A549 (cell line): ENCODE results near the gene RUNDC3A. TPM values are rescaled to one million over a fixed set of nuclear protein-coding genes. Genes with fewer than 3 reads are reported as not detected.

ENCODE experiments used
- ATAC-seq, 2 experiments: fragments of 200-7000 bp in 1 of 2; fragments of >200 bp in 1 of 2; cut with Nextera tagmentation in 1 of 2; cut with Tn5 transposase in 1 of 2; 3 replicates each; pipeline versions ENCODE4 v1.8.0 to v1.9.1; 2018 to 2020; ENCODE audit warnings: mild to moderate bottlenecking in 1 of 2, moderate library complexity in 1 of 2
- CTCF ChIA-PET: fragments of 300-600 bp; sonication (Branson Sonifier 250); formaldehyde crosslinking; extraction: SDS; loops from one replicate; lab custom pipeline; 2021; ENCODE audit warnings: antibody characterized with exemption, inconsistent platforms; lab: Yijun Ruan, JAX
- POLR2A ChIA-PET: fragments of 350-600 bp; formaldehyde crosslinking; extraction: SDS; loops from one replicate; lab custom pipeline; 2021; ENCODE audit warnings: antibody characterized with exemption, inconsistent platforms; lab: Yijun Ruan, JAX
- DNase-seq, 2 experiments: peaks; one replicate each; pipeline versions ENCODE4 v3.0.0 to v3.0.0-alpha.2; 2011 to 2016; ENCODE audit warnings: low read depth in 1 of 2, low spot score in 1 of 2
- FAIRE-seq: peaks from 2 replicates; lab custom pipeline; 2011; peaks lifted over from hg19 to GRCh38; lab: Jason Lieb, UNC
- H3K27ac ChIP-seq, 2 experiments: fragments of >200 bp; sonication (Bioruptor Twin); formaldehyde crosslinking; 3 replicates each; pipeline ENCODE4 v1.5.1; 2016 to 2017
- H3K4me1 ChIP-seq: fragments of >200 bp; sonication (Bioruptor Twin); formaldehyde crosslinking; 3 replicates; pipeline ENCODE4 v1.6.1; 2016
- H3K4me2 ChIP-seq: fragments of >200 bp; sonication (Bioruptor Twin); formaldehyde crosslinking; 3 replicates; pipeline ENCODE4 v1.6.1; 2016
- H3K4me3 ChIP-seq: fragments of >200 bp; sonication (Bioruptor Twin); formaldehyde crosslinking; 3 replicates; pipeline ENCODE4 v1.5.1; 2016
- H3K9me3 ChIP-seq: fragments of >200 bp; sonication (Bioruptor Twin); formaldehyde crosslinking; 3 replicates; pipeline ENCODE4 v1.6.1; 2016
- EP300 ChIP-seq, 2 experiments: fragments of >200 bp; sonication (Bioruptor Twin); formaldehyde crosslinking; IDR thresholded peaks; 2 replicates in 1 of 2; 3 replicates in 1 of 2; pipeline ENCODE4 v1.6.1; 2016 to 2017
- FOXS1 ChIP-seq: fragments of 250-450 bp; sonication (Bioruptor Pico); IDR thresholded peaks from 2 replicates; pipeline ENCODE4 v1.5.0; 2020; ENCODE audit warnings: mild to moderate bottlenecking, moderate library complexity
- KDM5A ChIP-seq: fragments of 200-600 bp; sonication (generic); IDR thresholded peaks from 2 replicates; pipeline ENCODE4 v1.6.1; 2016; ENCODE audit warnings: antibody characterized with exemption, mild to moderate bottlenecking
- MAFK ChIP-seq: fragments of 450-650 bp; IDR thresholded peaks from 2 replicates; pipeline ENCODE4 v1.6.1; 2014; ENCODE audit not compliant: partially characterized antibody
- MAZ ChIP-seq: fragments of 150-350 bp; IDR thresholded peaks from 2 replicates; pipeline ENCODE4 v1.6.1; 2014; ENCODE audit warnings: antibody characterized with exemption, low read depth, low read length, borderline replicate concordance
- PHF8 ChIP-seq: fragments of 200-600 bp; sonication (generic); IDR thresholded peaks from 2 replicates; pipeline ENCODE4 v1.6.1; 2016; ENCODE audit warnings: low read depth, mild to moderate bottlenecking, antibody characterized with exemption, moderate library complexity, borderline replicate concordance
- POLR2A ChIP-seq: IDR thresholded peaks from 2 replicates; pipeline ENCODE4 v1.6.1; 2012; ENCODE audit warnings: mild to moderate bottlenecking, low read length
- POLR2AphosphoS2 ChIP-seq: conservative IDR thresholded peaks from 2 replicates; pipeline ENCODE4 v1.6.1; 2012; ENCODE audit warnings: low read length, improper control_type of control experiment, inconsistent platforms
- RAD21 ChIP-seq, 2 experiments: fragments of >200 bp in 1 of 2; sonication (Bioruptor Twin) in 1 of 2; formaldehyde crosslinking in 1 of 2; IDR thresholded peaks in 1 of 2; conservative IDR thresholded peaks in 1 of 2; 2 replicates in 1 of 2; 3 replicates in 1 of 2; pipeline ENCODE4 v1.6.1; 2012 to 2018; ENCODE audit warnings: inconsistent platforms in 1 of 2
- SMC3 ChIP-seq: fragments of >200 bp; sonication (Bioruptor Twin); formaldehyde crosslinking; IDR thresholded peaks from 3 replicates; pipeline ENCODE4 v1.6.1; 2018; ENCODE audit warnings: inconsistent platforms
- ZSCAN20 ChIP-seq: fragments of 250-450 bp; sonication (Bioruptor Pico); IDR thresholded peaks from 2 replicates; pipeline ENCODE4 v1.8.0; 2022; ENCODE audit warnings: mild to moderate bottlenecking, moderate library complexity
- WGBS: methylation state at CpG from one replicate; pipeline ENCODE4 v1.1.6; 2017; ENCODE audit errors: missing lambda C conversion rate; 5-methylcytosine and 5-hydroxymethylcytosine counted together
- polyA plus RNA-seq, 4 experiments: library from polyadenylated mRNA; depleted of rRNA in 3 of 4; stranded (reverse); fragments of >200 nt; fragmentation: RNase III in 1 of 4; extraction: RNeasy Plus Mini Kit Qiagen cat#74134 plus additional on column Dnase treatment in 1 of 4; gene quantifications; 2 replicates in 3 of 4; 3 replicates in 1 of 4; pipeline ENCODE4 v1.2.3, GENCODE V29; 2011 to 2017
- TF ChIP-seq, protein P1 (sequence below): fragments of 450-650 bp; IDR thresholded peaks from 2 replicates; pipeline ENCODE4 v1.6.1; 2014; ENCODE audit warnings: antibody characterized with exemption
- TF ChIP-seq, protein P2 (sequence below): fragments of >200 bp; sonication (Bioruptor Twin); formaldehyde crosslinking; IDR thresholded peaks from 3 replicates; pipeline ENCODE4 v1.6.1; 2016
- TF ChIP-seq, protein P3 (sequence below): fragments of 200-600 bp; sonication (generic); IDR thresholded peaks from 2 replicates; pipeline ENCODE4 v1.6.1; 2016; ENCODE audit warnings: antibody characterized with exemption, mild to moderate bottlenecking, moderate library complexity
- TF ChIP-seq, protein P4 (sequence below): fragments of 150-350 bp; IDR thresholded peaks from 2 replicates; pipeline ENCODE4 v1.6.1; 2014; ENCODE audit warnings: low read depth, mild to moderate bottlenecking, low read length

Gene RUNDC3A
- polyA plus RNA-seq, 2 of the 4 experiments (the other 2 are of a cell fraction), result 0.45 to 0.48 TPM

DNA sequence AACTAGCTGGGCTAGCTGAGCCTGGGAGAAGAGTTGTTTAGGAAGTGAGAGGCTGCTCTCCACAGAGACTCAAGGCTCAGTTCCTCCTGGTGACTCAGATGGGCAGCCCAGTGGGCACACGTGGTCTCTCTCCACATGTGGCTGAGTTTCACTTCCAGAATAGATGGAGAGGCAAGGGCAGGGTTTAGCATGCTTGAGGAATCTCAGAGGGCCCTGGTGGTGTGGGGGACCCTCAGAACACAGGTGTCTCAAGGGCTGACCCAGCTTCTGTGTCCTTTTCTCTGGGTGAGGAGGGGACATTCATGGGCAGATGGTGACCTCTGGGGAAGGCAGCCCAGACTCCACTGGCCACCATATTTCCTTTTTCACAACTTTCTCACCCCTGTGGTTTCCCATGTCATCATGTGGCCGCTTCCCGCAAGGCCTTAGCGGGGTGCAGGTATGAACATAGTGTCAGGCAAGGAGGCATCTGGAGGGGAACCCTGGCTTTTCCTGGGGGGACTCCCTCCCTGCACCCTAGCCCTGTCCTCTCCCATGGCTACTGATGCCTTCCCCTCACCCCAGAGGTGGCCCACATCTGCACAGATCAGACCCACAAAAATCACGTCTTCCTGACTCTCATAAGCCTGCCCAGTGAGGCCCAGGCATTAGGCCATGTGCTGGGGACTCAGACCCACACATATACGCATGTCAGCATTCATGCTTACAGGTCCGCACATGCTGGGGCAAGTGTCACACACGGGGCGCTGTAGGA is 40.0 kb downstream of the RUNDC3A start:
- Histone ChIP-seq H3K4me3 (no peak overlapping the region), H3K27ac (no peak overlapping the region), H3K9me3 (no peaks in the 10 kb centered on the region), H3K4me1 (peaks cover 9% of the 10 kb centered on the region), H3K4me2 (no peak overlapping the region)
- no peak for FAIRE-seq
- no peak for DNase-seq
- no peak for ATAC-seq
- TF ChIP-seq POLR2AphosphoS2, result no peak
- no peak for TF ChIP-seq EP300 (IDR thresholded peaks at IDR 0.05)
- TF ChIP-seq PHF8, result no peak
- TF ChIP-seq, protein P1, sequence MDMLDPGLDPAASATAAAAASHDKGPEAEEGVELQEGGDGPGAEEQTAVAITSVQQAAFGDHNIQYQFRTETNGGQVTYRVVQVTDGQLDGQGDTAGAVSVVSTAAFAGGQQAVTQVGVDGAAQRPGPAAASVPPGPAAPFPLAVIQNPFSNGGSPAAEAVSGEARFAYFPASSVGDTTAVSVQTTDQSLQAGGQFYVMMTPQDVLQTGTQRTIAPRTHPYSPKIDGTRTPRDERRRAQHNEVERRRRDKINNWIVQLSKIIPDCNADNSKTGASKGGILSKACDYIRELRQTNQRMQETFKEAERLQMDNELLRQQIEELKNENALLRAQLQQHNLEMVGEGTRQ, result 0 out of 2 replicates have a peak, but pooled peaks have one; percentile 23
- ChIA-PET CTCF (interaction anchor here (0.7 to 17.9 kb wide), 9 partner anchors 14 to 310 kb away, joined by 3 to 327 read pairs (median 4); partner anchors contain the start of gene FAM171A2), POLR2A (no interaction called here)
- 90% methylated on average over 9 of the region's 9 CpGs for WGBS

DNA sequence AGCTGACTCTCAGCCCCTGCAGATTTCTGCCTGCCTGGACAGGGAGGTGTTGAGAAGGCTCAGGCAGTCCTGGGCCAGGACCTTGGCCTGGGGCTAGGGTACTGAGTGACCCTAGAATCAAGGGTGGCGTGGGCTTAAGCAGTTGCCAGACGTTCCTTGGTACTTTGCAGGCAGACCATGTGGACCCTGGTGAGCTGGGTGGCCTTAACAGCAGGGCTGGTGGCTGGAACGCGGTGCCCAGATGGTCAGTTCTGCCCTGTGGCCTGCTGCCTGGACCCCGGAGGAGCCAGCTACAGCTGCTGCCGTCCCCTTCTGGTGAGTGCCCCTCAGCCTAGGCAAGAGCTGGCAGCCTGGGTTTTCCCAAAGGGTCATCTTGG is 40.6 kb downstream of the RUNDC3A start:
- TF ChIP-seq, protein P2, sequence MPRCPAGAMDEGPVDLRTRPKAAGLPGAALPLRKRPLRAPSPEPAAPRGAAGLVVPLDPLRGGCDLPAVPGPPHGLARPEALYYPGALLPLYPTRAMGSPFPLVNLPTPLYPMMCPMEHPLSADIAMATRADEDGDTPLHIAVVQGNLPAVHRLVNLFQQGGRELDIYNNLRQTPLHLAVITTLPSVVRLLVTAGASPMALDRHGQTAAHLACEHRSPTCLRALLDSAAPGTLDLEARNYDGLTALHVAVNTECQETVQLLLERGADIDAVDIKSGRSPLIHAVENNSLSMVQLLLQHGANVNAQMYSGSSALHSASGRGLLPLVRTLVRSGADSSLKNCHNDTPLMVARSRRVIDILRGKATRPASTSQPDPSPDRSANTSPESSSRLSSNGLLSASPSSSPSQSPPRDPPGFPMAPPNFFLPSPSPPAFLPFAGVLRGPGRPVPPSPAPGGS, result no peak
- no peak for TF ChIP-seq SMC3
- no peak for TF ChIP-seq FOXS1
- TF ChIP-seq, protein P3, sequence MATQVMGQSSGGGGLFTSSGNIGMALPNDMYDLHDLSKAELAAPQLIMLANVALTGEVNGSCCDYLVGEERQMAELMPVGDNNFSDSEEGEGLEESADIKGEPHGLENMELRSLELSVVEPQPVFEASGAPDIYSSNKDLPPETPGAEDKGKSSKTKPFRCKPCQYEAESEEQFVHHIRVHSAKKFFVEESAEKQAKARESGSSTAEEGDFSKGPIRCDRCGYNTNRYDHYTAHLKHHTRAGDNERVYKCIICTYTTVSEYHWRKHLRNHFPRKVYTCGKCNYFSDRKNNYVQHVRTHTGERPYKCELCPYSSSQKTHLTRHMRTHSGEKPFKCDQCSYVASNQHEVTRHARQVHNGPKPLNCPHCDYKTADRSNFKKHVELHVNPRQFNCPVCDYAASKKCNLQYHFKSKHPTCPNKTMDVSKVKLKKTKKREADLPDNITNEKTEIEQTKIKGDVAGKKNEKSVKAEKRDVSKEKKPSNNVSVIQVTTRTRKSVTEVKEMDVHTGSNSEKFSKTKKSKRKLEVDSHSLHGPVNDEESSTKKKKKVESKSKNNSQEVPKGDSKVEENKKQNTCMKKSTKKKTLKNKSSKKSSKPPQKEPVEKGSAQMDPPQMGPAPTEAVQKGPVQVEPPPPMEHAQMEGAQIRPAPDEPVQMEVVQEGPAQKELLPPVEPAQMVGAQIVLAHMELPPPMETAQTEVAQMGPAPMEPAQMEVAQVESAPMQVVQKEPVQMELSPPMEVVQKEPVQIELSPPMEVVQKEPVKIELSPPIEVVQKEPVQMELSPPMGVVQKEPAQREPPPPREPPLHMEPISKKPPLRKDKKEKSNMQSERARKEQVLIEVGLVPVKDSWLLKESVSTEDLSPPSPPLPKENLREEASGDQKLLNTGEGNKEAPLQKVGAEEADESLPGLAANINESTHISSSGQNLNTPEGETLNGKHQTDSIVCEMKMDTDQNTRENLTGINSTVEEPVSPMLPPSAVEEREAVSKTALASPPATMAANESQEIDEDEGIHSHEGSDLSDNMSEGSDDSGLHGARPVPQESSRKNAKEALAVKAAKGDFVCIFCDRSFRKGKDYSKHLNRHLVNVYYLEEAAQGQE, result no peak
- TF ChIP-seq MAZ, result no peak
- TF ChIP-seq, protein P1, result no peak
- no peak for TF ChIP-seq RAD21 (conservative IDR thresholded peaks at IDR 0.05 in 1 of 2, IDR thresholded peaks at IDR 0.05 in 1 of 2)
- TF ChIP-seq, protein P4, sequence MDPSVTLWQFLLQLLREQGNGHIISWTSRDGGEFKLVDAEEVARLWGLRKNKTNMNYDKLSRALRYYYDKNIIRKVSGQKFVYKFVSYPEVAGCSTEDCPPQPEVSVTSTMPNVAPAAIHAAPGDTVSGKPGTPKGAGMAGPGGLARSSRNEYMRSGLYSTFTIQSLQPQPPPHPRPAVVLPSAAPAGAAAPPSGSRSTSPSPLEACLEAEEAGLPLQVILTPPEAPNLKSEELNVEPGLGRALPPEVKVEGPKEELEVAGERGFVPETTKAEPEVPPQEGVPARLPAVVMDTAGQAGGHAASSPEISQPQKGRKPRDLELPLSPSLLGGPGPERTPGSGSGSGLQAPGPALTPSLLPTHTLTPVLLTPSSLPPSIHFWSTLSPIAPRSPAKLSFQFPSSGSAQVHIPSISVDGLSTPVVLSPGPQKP, result no peak
- no peak for TF ChIP-seq POLR2A
- TF ChIP-seq EP300 (IDR thresholded peaks at IDR 0.05), result no peak
- no peak for TF ChIP-seq KDM5A
- no peak for TF ChIP-seq MAFK
- no peak for TF ChIP-seq ZSCAN20 (CRISPR knock-in tag)
- ATAC-seq (no peak), FAIRE-seq (no peak), DNase-seq (no peak)
- H3K27ac ChIP-seq, result no peak overlapping the region
- H3K4me1 ChIP-seq, result peaks cover 9% of the 10 kb centered on the region
- no peak overlapping the region for H3K4me2 ChIP-seq
- H3K9me3 ChIP-seq, result no peaks in the 10 kb centered on the region
- H3K4me3 ChIP-seq, result no peak overlapping the region
- CTCF ChIA-PET, result interaction anchor here (0.6 to 17.9 kb wide), 13 partner anchors 14 to 310 kb away, joined by 3 to 327 read pairs (median 4); partner anchors contain the start of gene FAM171A2
- POLR2A ChIA-PET, result no interaction called here
- WGBS, result 87% methylated on average over 6 of the region's 6 CpGs
